ENCODE data around the gene TSPAN18. TPM values are rescaled to one million over a fixed set of nuclear protein-coding genes. Genes with fewer than 3 reads are reported as not detected.

TSPAN18 gene
- total and polyA plus RNA-seq, 8 donors: 0.69 to 2.7 (median 1.5) TPM

DNA sequence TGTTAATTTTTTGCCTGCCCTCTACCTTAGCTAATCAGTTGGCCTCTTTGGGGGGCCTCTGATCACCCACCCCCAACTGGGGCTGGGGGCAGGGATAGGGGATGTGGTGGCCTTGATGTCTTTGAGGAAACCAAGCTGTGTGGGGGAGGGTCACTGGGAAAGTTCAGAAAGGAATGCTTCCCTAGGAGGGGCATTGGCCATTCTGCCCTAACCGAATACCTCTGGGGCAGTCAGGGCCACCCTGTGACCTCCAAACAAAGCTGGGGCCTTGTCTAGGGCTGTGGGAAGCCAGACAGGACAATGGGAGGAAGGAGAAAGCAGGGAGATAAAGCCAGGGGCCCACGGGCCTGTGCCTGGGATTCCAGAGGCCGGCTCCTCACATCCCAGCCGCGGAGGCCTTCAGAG, 97.5 kb downstream of the TSPAN18 start:
- Histone ChIP-seq H3K36me3 (no peaks in the 10 kb centered on the region), H3K4me3 (no peak overlapping the region), H3K9me3 (no peaks in the 10 kb centered on the region), H3K27ac (no peak overlapping the region), H3K27me3 (no peaks in the 10 kb centered on the region), H3K4me1 (no peaks in the 10 kb centered on the region)
- ATAC-seq (no peak), DNase-seq (no peak), FAIRE-seq (no peak)
- intact Hi-C loops (cut with DNase I): no loop called here
- TF ChIP-seq, protein P1, sequence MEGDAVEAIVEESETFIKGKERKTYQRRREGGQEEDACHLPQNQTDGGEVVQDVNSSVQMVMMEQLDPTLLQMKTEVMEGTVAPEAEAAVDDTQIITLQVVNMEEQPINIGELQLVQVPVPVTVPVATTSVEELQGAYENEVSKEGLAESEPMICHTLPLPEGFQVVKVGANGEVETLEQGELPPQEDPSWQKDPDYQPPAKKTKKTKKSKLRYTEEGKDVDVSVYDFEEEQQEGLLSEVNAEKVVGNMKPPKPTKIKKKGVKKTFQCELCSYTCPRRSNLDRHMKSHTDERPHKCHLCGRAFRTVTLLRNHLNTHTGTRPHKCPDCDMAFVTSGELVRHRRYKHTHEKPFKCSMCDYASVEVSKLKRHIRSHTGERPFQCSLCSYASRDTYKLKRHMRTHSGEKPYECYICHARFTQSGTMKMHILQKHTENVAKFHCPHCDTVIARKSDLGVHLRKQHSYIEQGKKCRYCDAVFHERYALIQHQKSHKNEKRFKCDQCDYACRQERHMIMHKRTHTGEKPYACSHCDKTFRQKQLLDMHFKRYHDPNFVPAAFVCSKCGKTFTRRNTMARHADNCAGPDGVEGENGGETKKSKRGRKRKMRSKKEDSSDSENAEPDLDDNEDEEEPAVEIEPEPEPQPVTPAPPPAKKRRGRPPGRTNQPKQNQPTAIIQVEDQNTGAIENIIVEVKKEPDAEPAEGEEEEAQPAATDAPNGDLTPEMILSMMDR (IDR thresholded peaks at IDR 0.05): no peak
- WGBS, 2 donors: 53 to 65% methylated on average over 5 of the region's 5 CpGs

GRCh38 chr11:44825058-44825785, 98.5 kb downstream of the TSPAN18 start:
- Histone ChIP-seq H3K4me1 (no peaks in the 10 kb centered on the region), H3K36me3 (no peaks in the 10 kb centered on the region), H3K9me3 (no peaks in the 10 kb centered on the region), H3K27ac (no peak overlapping the region), H3K4me3 (no peak overlapping the region), H3K27me3 (no peaks in the 10 kb centered on the region)
- TF ChIP-seq, protein P1 (IDR thresholded peaks at IDR 0.05): no peak
- ATAC-seq (no peak), FAIRE-seq (no peak), DNase-seq (no peak)
- intact Hi-C loops (cut with DNase I): no loop called here
- 70 to 78% methylated on average over 14 of the region's 14 CpGs for WGBS, 2 donors

DNA sequence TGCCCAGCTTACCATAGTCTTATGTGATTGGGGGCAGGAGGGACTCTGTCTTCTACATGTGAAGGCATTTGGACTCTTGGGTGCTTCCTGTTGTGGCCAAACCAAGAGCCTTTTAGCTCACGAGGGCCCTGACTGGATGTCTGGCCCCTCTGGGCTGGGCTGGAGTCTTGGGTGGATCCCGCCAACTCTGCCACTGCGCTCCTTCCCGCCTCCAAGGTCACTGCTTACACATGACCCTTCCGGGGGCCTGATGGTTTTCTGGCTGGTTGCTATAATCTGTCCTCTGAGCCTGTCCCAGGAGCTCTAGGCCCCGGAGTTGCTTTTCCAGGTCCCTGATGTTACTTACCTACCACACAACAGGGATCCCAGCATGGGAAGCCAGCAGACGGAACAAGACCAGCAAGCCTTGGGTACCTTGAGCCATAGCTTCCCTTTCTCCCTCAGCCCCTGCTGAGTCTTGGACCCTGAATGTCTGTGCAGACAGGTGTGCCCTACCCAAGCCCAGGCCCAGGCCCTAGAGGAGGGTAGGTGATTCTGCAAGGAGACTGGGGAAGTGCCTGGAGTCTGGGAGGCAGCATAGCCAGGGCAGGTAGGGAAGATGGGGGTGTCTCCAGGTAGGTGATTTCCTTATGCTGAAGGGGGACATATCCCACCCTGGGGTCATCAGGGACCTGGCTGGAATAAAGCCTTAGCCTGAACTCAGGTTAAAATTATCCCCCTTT, 100.3 kb downstream of the TSPAN18 start:
- Histone ChIP-seq H3K36me3 (no peaks in the 10 kb centered on the region), H3K27ac (no peak overlapping the region), H3K27me3 (no peaks in the 10 kb centered on the region), H3K4me3 (no peak overlapping the region), H3K4me1 (no peaks in the 10 kb centered on the region), H3K9me3 (no peaks in the 10 kb centered on the region)
- DNase-seq (no peak), FAIRE-seq (no peak), ATAC-seq (no peak)
- 77 to 80% methylated on average over 7 of the region's 7 CpGs for WGBS, 2 donors
- intact Hi-C loops (cut with DNase I): no loop called here
- TF ChIP-seq, protein P1 (IDR thresholded peaks at IDR 0.05): no peak

- intact Hi-C loops (cut with DNase I): no loop called here
- TF ChIP-seq, protein P1 (IDR thresholded peaks at IDR 0.05): no peak
- no peak overlapping the region for H3K4me3 ChIP-seq
- H3K4me1 ChIP-seq: no peaks in the 10 kb centered on the region
- no peak overlapping the region for H3K27ac ChIP-seq
- DNase-seq (no peak), FAIRE-seq (no peak), ATAC-seq (no peak)
- no peaks in the 10 kb centered on the region for H3K36me3 ChIP-seq
- no peaks in the 10 kb centered on the region for H3K9me3 ChIP-seq
- H3K27me3 ChIP-seq: no peaks in the 10 kb centered on the region
- WGBS, 2 donors: 65 to 74% methylated on average over 5 of the region's 5 CpGs
Measured at GRCh38 chr11:44828296-44828695, 101.5 kb downstream of the TSPAN18 start.

DNA sequence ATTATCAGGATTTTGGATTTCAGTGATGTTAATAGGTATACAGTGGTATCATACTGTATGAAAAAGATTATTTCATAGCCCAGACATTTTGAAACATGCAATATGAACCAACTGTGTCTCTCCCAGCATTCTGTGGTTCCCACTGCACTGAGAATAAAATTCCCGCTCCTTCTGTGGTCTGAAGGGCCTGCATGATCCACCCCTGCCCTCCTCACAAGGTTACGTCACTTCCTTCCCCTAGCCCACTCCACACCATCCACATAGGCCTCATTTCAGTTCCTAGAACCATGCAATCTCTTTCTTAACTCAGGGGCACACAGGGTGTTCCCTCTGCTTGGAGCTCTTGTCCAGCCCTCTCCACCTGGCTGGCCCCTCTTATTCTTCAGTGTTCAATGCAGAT, 103.1 kb downstream of the TSPAN18 start:
- no peak for ATAC-seq

More for the DNA sequence above, 103.1 kb downstream of the TSPAN18 start:
- 81 to 96% methylated on average over 2 of the region's 2 CpGs for WGBS, 2 donors
- no peaks in the 10 kb centered on the region for H3K36me3 ChIP-seq
- no peak for DNase-seq
- intact Hi-C loops (cut with DNase I): no loop called here
- H3K9me3 ChIP-seq: no peaks in the 10 kb centered on the region
- TF ChIP-seq, protein P1 (IDR thresholded peaks at IDR 0.05): no peak
- no peak for FAIRE-seq
- H3K4me3 ChIP-seq: no peak overlapping the region
- H3K27me3 ChIP-seq: no peaks in the 10 kb centered on the region
- no peaks in the 10 kb centered on the region for H3K4me1 ChIP-seq
- no peak overlapping the region for H3K27ac ChIP-seq

Data from pancreas (tissue), 10 donors.